Activated CD4-positive, alpha-beta memory T cell treated with anti-CD3 and anti-CD28 coated beads for 36 hours (primary cell): ENCODE measurements around the gene CCR3. TPM values are rescaled to one million over a fixed set of nuclear protein-coding genes. Genes with fewer than 3 reads are reported as not detected.
A peak's percentile ranks its signal among the peaks of the same experiment; 100 is the strongest.

Source experiments
- CTCF ChIA-PET: fragments of 350-600 bp; sonication (Branson Sonifier 250); formaldehyde crosslinking; loops from one replicate; lab custom pipeline; 2021; ENCODE audit warnings: antibody characterized with exemption, inconsistent platforms; lab: Charles Lee
- POLR2A ChIA-PET: fragments of 350-600 bp; sonication (Branson Sonifier 250); formaldehyde crosslinking; loops from one replicate; lab custom pipeline; 2021; ENCODE audit warnings: antibody characterized with exemption; lab: Charles Lee
- DNase-seq: peaks from one replicate; pipeline ENCODE4 v3.0.0-alpha.2; 2020
- H3K27ac Mint-ChIP-seq: one replicate; pipeline ENCODE4 v1.8.0; 2021; ENCODE audit warnings: mixed read lengths
- H3K27me3 Mint-ChIP-seq: one replicate; pipeline ENCODE4 v1.8.0; 2021; ENCODE audit warnings: mixed read lengths
- H3K36me3 Mint-ChIP-seq: one replicate; pipeline ENCODE4 v1.8.0; 2021; ENCODE audit warnings: mixed read lengths
- H3K4me1 Mint-ChIP-seq: one replicate; pipeline ENCODE4 v1.8.0; 2021; ENCODE audit warnings: low read depth, mixed read lengths
- H3K4me3 Mint-ChIP-seq: one replicate; pipeline ENCODE4 v1.8.0; 2021; ENCODE audit warnings: mild to moderate bottlenecking, mixed read lengths
- H3K9me3 Mint-ChIP-seq: one replicate; pipeline ENCODE4 v1.8.0; 2021; ENCODE audit warnings: mixed read lengths
- intact Hi-C: fragments of 100-400 bp; cut with micrococcal nuclease; formaldehyde crosslinking; loops from one replicate; pipeline ENCODE4 v1.15.1; 2023
- total RNA-seq, 2 experiments: library from RNA; stranded (reverse); gene quantifications; one replicate each; pipeline ENCODE4 v1.2.3, GENCODE V29; 2021

CCR3 gene
- total RNA-seq, 2 experiments from 2014 or later = not detected

- Mint-ChIP-seq H3K36me3 (no peaks in the 10 kb centered on the region), H3K9me3 (no peaks in the 10 kb centered on the region), H3K27ac (no peak overlapping the region), H3K4me1 (peaks cover 64% of the 10 kb centered on the region), H3K27me3 (peaks cover 8% of the 10 kb centered on the region), H3K4me3 (no peak overlapping the region)
- ChIA-PET CTCF (no interaction called here), POLR2A (no interaction called here)
- intact Hi-C loops = no loop called here
- DNase-seq = no peak
These were observed 47.3 kb downstream of the CCR3 start for GRCh38 chr3:46289551-46289950.

DNA sequence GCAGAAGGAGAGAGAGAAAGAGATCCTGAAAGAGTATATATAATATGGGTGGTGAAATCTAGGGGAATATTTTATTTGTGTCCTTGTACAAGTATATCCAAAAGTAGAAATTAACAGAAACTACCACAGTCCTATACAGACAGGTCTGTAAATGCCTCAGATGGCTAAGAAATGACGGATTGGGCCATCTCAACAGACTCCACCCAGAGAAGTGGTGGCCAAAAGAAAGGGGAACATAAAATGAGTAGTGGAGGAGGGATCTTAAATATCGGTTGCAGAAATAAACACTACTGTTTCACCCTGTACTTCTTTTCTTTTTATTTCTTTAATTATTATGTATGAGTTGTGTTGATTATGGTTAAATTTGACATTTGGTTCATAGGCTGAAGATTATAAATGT lies 47.7 kb downstream of the CCR3 start:
- no peak for DNase-seq
- Mint-ChIP-seq H3K36me3 (no peaks in the 10 kb centered on the region), H3K27me3 (peaks cover 8% of the 10 kb centered on the region), H3K27ac (no peak overlapping the region), H3K9me3 (no peaks in the 10 kb centered on the region), H3K4me3 (no peak overlapping the region), H3K4me1 (peaks cover 64% of the 10 kb centered on the region)
- ChIA-PET POLR2A (no interaction called here), CTCF (interaction anchor here (2.4 kb wide), 1 partner anchor 13 kb away, joined by 5 read pairs; no protein-coding TSS in a partner anchor)
- intact Hi-C loops = loop anchor here (5.0 to 10.0 kb wide), 3 partner anchors 247 to 595 kb away; partner anchors contain the start of gene CXCR6

DNA sequence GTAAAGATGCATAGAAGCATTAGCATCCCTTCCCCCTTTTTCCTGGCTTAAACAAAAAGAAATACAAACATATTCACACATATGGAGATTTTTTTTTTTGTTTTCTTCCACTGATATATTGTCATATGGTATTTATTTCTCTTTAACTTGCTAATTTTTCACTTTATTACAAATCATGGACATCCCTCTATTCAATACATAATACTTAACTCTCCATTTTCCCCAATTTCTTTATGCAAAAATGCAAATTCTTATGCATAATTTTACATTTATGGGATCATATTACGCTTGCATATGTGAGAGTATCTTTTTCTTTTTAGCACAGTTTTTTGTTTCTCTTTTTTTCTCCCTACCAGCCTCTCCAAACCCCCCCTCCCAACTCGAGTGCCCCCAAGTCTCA lies 48.8 kb downstream of the CCR3 start:
- H3K36me3 Mint-ChIP-seq = no peaks in the 10 kb centered on the region
- peaks cover 59% of the 10 kb centered on the region for H3K4me1 Mint-ChIP-seq
- H3K9me3 Mint-ChIP-seq = no peaks in the 10 kb centered on the region
- H3K4me3 Mint-ChIP-seq = no peak overlapping the region
- H3K27ac Mint-ChIP-seq = no peak overlapping the region
- intact Hi-C loops = loop anchor here (5.0 to 10.0 kb wide), 3 partner anchors 246 to 596 kb away; partner anchors contain the start of gene CXCR6
- ChIA-PET CTCF (interaction anchor here (0.6 to 2.4 kb wide), 2 partner anchors 14 to 26 kb away, joined by 4 to 5 read pairs; no protein-coding TSS in a partner anchor), POLR2A (no interaction called here)
- H3K27me3 Mint-ChIP-seq = peaks cover 8% of the 10 kb centered on the region
- DNase-seq = no peak

DNA sequence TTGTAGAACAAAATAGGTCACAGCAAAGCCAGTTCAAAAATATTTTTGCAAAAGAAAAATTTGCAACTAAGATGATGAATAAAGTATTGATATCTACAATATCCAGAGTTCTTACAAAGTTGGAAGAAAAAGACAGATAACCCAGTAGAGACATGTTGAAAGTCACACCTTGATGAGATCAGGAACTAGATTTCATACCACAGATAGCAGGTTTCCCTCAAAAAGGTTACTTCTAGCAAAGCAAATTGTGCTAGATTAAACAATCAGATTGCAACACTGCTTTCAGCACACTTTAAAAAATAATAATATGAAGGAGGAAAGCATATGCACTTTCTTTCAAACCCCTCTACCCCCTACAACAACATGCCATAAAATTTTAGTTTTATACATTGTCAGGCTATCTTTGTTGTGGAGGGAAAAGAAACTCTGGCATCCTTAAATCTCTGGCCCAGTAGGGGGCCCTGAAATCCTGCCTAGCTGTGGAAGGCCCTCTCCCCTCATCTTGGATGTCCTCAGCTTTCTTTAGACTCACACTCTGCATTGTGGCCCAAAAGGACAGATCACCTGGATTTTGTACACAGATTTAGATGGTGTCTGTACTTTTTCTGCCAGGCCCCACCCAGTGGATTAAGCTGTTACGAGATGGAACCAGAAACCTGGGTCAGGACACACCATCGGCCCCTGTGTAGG lies 50.9 kb downstream of the CCR3 start:
- H3K27me3 Mint-ChIP-seq = peaks cover 10% of the 10 kb centered on the region
- CTCF ChIA-PET = interaction anchor here (1.0 to 3.8 kb wide), 10 partner anchors 8 to 85 kb away, joined by 3 to 49 read pairs (median 5); partner anchors contain the start of genes CCR1 and CCR5
- H3K4me1 Mint-ChIP-seq = peaks cover 65% of the 10 kb centered on the region
- H3K27ac Mint-ChIP-seq = peak overlapping the region; percentile 81
- H3K36me3 Mint-ChIP-seq = no peaks in the 10 kb centered on the region
- POLR2A ChIA-PET = interaction anchor here (0.8 to 3.1 kb wide), 7 partner anchors 8 to 85 kb away, joined by 4 to 22 read pairs (median 5); partner anchors contain the start of genes CCR1 and CCR5
- peak overlapping the region; percentile 50 for H3K4me3 Mint-ChIP-seq
- DNase-seq = no peak
- H3K9me3 Mint-ChIP-seq = no peaks in the 10 kb centered on the region
- intact Hi-C loops = loop anchor here (5.0 to 10.0 kb wide), 3 partner anchors 244 to 598 kb away; partner anchors contain the start of gene CXCR6

DNA sequence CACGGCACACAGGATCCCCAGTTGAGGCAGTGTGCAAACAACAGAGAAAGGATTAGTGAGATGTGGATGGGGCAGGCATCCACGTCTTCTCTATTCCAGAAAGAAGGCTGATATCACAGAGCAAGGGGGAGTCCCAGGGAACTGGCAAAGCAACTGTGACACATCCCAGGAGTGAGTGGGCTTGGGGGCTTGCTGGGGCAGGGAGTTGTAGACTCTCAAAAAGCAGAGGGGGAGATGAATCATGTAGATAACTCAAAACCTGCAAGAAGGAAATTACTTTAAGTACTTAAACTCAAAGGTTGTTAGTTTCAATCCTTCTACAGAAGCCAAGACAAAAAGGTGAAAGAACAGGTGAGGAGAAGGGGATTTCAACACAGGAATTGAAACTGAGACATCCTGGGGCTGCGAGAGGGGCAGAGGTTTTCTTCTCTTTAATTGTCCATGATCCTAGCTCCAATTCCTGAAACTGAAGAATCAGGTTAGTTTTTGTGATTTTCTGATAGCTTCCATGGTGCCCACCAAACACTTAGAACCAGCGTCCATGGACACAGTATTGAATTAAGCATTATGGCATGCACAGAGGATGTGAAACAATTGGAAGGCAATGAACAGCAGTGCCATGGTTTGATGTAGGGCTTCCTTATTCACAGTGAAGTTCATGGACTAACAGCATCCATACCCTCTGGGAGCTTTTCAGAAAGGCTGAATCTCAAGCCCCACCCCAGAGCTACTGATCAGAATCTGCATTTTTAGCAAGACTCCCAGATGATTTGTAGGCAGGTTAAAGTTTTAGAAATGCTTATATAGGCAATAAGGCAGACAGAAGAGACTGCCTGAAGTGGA lies 52.0 kb downstream of the CCR3 start:
- H3K27me3 Mint-ChIP-seq = peaks cover 10% of the 10 kb centered on the region
- H3K4me3 Mint-ChIP-seq = peak overlapping the region; percentile 50
- H3K27ac Mint-ChIP-seq = peak overlapping the region; percentile 81
- peaks cover 72% of the 10 kb centered on the region for H3K4me1 Mint-ChIP-seq
- DNase-seq = peak; percentile 95
- ChIA-PET CTCF (interaction anchor here (0.6 to 3.8 kb wide), 10 partner anchors 9 to 86 kb away, joined by 3 to 49 read pairs (median 5); partner anchors contain the start of genes CCR1 and CCR5), POLR2A (interaction anchor here (0.6 to 3.1 kb wide), 12 partner anchors 9 to 225 kb away, joined by 3 to 22 read pairs (median 4); partner anchors contain the start of genes CCR1, CCR2 and CCR5)
- no peaks in the 10 kb centered on the region for H3K9me3 Mint-ChIP-seq
- intact Hi-C loops = loop anchor here (1.0 to 10.0 kb wide), 9 partner anchors 9 to 599 kb away; partner anchors contain the start of genes CCR5 and CXCR6
- no peaks in the 10 kb centered on the region for H3K36me3 Mint-ChIP-seq

- CTCF ChIA-PET = interaction anchor here (1.1 to 3.8 kb wide), 4 partner anchors 20 to 81 kb away, joined by 4 to 49 read pairs (median 6); partner anchors contain the start of gene CCR5
- H3K4me3 Mint-ChIP-seq = no peak overlapping the region
- no peak overlapping the region for H3K27ac Mint-ChIP-seq
- H3K9me3 Mint-ChIP-seq = no peaks in the 10 kb centered on the region
- H3K36me3 Mint-ChIP-seq = no peaks in the 10 kb centered on the region
- intact Hi-C loops = loop anchor here (5.0 to 10.0 kb wide), 3 partner anchors 335 to 602 kb away; partner anchors contain the start of gene CXCR6
- peaks cover 86% of the 10 kb centered on the region for H3K4me1 Mint-ChIP-seq
- POLR2A ChIA-PET = interaction anchor here (1.2 kb wide), 1 partner anchor 63 kb away, joined by 3 read pairs; no protein-coding TSS in a partner anchor
- no peak for DNase-seq
- H3K27me3 Mint-ChIP-seq = peaks cover 8% of the 10 kb centered on the region
These were observed 54.6 kb downstream of the CCR3 start for GRCh38 chr3:46296826-46297225.

GRCh38 chr3:46297658-46298423 lies 55.6 kb downstream of the CCR3 start:
- ChIA-PET POLR2A (interaction anchor here (2.0 to 3.5 kb wide), 5 partner anchors 13 to 72 kb away, joined by 5 to 36 read pairs (median 11); partner anchors contain the start of genes CCR2 and CCR5), CTCF (interaction anchor here (1.6 to 4.9 kb wide), 4 partner anchors 10 to 73 kb away, joined by 4 to 74 read pairs (median 8); partner anchors contain the start of gene CCR5)
- intact Hi-C loops = loop anchor here (2.0 to 10.0 kb wide), 5 partner anchors 63 to 603 kb away; partner anchors contain the start of gene CXCR6
- no peaks in the 10 kb centered on the region for H3K36me3 Mint-ChIP-seq
- H3K27ac Mint-ChIP-seq = no peak overlapping the region
- no peak for DNase-seq
- H3K9me3 Mint-ChIP-seq = no peaks in the 10 kb centered on the region
- peaks cover 89% of the 10 kb centered on the region for H3K4me1 Mint-ChIP-seq
- peaks cover 8% of the 10 kb centered on the region for H3K27me3 Mint-ChIP-seq
- H3K4me3 Mint-ChIP-seq = no peak overlapping the region

- no peak overlapping the region for H3K4me3 Mint-ChIP-seq
- intact Hi-C loops = loop anchor here (1.0 to 10.0 kb wide), 12 partner anchors 14 to 604 kb away; partner anchors contain the start of genes CCR1, CCR5 and CXCR6
These were observed 56.8 kb downstream of the CCR3 start for GRCh38 chr3:46298871-46299607.

GRCh38 chr3:46299608-46300460 lies 57.6 kb downstream of the CCR3 start:
- no peak for DNase-seq
- peaks cover 73% of the 10 kb centered on the region for H3K4me1 Mint-ChIP-seq
- peaks cover 8% of the 10 kb centered on the region for H3K27me3 Mint-ChIP-seq
- POLR2A ChIA-PET = interaction anchor here (0.7 to 3.5 kb wide), 14 partner anchors 15 to 357 kb away, joined by 3 to 36 read pairs (median 7); partner anchors contain the start of genes CCR1, CCR2, CCR5 and CXCR6
- CTCF ChIA-PET = interaction anchor here (0.6 to 4.9 kb wide), 11 partner anchors 12 to 316 kb away, joined by 3 to 74 read pairs (median 4); partner anchors contain the start of gene CCR5
- H3K36me3 Mint-ChIP-seq = no peaks in the 10 kb centered on the region
- H3K27ac Mint-ChIP-seq = peak overlapping the region; percentile 77
- no peaks in the 10 kb centered on the region for H3K9me3 Mint-ChIP-seq
- intact Hi-C loops = loop anchor here (1.0 to 10.0 kb wide), 12 partner anchors 15 to 605 kb away; partner anchors contain the start of genes CCR1, CCR5 and CXCR6
- H3K4me3 Mint-ChIP-seq = peak overlapping the region; percentile 12

More at GRCh38 chr3:46298871-46299607, 56.8 kb downstream of the CCR3 start:
- DNase-seq = peak; percentile 75
- H3K4me1 Mint-ChIP-seq = peaks cover 77% of the 10 kb centered on the region
- no peaks in the 10 kb centered on the region for H3K9me3 Mint-ChIP-seq
- H3K27me3 Mint-ChIP-seq = peaks cover 8% of the 10 kb centered on the region
- ChIA-PET CTCF (interaction anchor here (1.0 to 4.9 kb wide), 8 partner anchors 11 to 71 kb away, joined by 3 to 74 read pairs (median 6); partner anchors contain the start of genes CCR2 and CCR5), POLR2A (interaction anchor here (1.0 to 3.5 kb wide), 11 partner anchors 14 to 91 kb away, joined by 3 to 36 read pairs (median 8); partner anchors contain the start of genes CCR1, CCR2 and CCR5)
- no peaks in the 10 kb centered on the region for H3K36me3 Mint-ChIP-seq
- H3K27ac Mint-ChIP-seq = peak overlapping the region; percentile 77
